ENCODE measurements around the gene HAND2.

DNA sequence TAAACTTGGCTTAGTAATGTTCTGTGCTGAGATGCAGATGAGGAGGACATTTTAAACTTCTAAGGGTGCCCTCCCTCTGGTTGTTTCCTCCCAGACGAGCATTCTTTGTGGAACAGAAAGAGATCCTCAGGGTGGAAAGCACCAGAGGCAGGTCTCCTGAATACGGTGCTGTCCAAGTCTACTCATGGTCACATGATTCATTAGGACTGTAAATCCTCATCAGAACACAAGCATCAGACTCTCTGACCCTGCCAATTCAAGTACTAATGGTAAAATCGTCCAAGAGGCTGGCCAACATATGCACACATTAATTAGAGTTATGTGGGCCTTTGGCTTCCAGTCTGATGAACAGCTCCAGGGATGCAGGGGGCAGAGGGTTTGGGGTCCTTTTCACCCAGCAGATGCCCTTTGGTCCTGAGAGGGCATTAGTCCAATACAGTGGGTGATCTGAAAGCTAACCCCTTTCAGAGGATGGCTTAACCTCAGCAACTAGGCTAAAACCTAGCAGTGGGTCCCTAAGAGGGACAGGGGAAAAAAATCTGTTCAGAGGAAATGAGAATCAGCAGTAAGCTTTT is 18.2 kb downstream of the HAND2 start:
- no peak for TF ChIP-seq POLR2A (IDR thresholded peaks at IDR 0.05)
- TF ChIP-seq, protein P1, sequence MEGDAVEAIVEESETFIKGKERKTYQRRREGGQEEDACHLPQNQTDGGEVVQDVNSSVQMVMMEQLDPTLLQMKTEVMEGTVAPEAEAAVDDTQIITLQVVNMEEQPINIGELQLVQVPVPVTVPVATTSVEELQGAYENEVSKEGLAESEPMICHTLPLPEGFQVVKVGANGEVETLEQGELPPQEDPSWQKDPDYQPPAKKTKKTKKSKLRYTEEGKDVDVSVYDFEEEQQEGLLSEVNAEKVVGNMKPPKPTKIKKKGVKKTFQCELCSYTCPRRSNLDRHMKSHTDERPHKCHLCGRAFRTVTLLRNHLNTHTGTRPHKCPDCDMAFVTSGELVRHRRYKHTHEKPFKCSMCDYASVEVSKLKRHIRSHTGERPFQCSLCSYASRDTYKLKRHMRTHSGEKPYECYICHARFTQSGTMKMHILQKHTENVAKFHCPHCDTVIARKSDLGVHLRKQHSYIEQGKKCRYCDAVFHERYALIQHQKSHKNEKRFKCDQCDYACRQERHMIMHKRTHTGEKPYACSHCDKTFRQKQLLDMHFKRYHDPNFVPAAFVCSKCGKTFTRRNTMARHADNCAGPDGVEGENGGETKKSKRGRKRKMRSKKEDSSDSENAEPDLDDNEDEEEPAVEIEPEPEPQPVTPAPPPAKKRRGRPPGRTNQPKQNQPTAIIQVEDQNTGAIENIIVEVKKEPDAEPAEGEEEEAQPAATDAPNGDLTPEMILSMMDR (IDR thresholded peaks at IDR 0.05) = no peak

Data from adrenal gland (tissue), 5 donors.